ENCODE data around the gene CUX1.

GRCh38 chr7:102178410-102178809 is 361.0 kb downstream of the CUX1 start:
- TF ChIP-seq EP300 (IDR thresholded peaks at IDR 0.05; ENCODE audit: borderline replicate concordance) (no peak), FOXM1 (IDR thresholded peaks at IDR 0.05; ENCODE audit: borderline replicate concordance, low read depth) (no peak), CEBPB (IDR thresholded peaks at IDR 0.05) (no peak), CREB1 (IDR thresholded peaks at IDR 0.05; ENCODE audit: low read depth) (no peak), NFIC (IDR thresholded peaks at IDR 0.05) (no peak), TAF1 (IDR thresholded peaks at IDR 0.05; ENCODE audit: low read depth) (no peak), YY1 (IDR thresholded peaks at IDR 0.05; ENCODE audit: low read depth) (no peak)
